ENCODE results near the gene ZNF700.
"Not testable (repeated sequence)": the region's sequence is repeated elsewhere in the genome, so short reads cannot be mapped to it uniquely, and the experiment has no call there.

DNA sequence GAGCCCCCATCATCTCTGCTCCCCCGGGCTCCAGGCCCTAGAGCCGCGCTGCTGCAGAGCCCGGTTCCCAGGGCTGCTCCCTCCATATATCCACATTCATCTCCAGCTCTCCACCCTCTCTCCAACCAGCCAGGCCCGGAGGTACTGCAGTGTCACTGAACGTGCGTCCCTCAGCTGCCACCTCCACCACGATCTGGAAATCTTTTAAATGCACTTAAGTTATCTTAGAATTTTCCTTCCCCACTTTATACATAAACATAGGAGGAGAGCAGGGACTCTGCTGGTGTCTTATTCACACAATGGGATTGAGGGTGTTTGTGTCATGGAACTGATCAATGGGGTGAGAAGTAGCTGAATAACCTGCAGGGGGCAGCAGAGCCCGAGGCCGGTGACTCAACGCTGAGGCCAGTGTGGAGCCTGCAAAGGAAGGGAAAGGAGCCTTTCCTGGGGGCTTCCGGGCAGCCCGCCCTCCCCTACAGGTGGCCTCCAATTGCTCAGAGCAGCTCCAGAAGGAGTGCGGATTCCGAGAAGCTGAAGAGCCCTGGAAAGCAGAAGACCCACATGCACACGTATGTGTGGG, 45.1 kb upstream of the ZNF700 start:
- TF ChIP-seq, protein P1, sequence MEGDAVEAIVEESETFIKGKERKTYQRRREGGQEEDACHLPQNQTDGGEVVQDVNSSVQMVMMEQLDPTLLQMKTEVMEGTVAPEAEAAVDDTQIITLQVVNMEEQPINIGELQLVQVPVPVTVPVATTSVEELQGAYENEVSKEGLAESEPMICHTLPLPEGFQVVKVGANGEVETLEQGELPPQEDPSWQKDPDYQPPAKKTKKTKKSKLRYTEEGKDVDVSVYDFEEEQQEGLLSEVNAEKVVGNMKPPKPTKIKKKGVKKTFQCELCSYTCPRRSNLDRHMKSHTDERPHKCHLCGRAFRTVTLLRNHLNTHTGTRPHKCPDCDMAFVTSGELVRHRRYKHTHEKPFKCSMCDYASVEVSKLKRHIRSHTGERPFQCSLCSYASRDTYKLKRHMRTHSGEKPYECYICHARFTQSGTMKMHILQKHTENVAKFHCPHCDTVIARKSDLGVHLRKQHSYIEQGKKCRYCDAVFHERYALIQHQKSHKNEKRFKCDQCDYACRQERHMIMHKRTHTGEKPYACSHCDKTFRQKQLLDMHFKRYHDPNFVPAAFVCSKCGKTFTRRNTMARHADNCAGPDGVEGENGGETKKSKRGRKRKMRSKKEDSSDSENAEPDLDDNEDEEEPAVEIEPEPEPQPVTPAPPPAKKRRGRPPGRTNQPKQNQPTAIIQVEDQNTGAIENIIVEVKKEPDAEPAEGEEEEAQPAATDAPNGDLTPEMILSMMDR (optimal IDR thresholded peaks at IDR 0.05 in 1 of 3, IDR thresholded peaks at IDR 0.05 in 1 of 3, conservative IDR thresholded peaks at IDR 0.05 in 1 of 3; ENCODE audit: extremely low read depth in 1 of 3, insufficient read depth in 2 of 3, low read length in 3 of 3) = peak in 1 of 3 experiments; percentile 5
- not testable (repeated sequence) for TF ChIP-seq EZH2 (IDR thresholded peaks at IDR 0.05; ENCODE audit: low read length)
